ENCODE data around the gene ZNF710. TPM values are rescaled to one million over a fixed set of nuclear protein-coding genes. Genes with fewer than 3 reads are reported as not detected.

The ZNF710 gene
- total RNA-seq, 4 donors from 2014 or later: 8.9 to 17.2 (median 11.5) TPM

- H3K27ac ChIP-seq: no peak overlapping the region
- peaks cover 19 to 24% of the 10 kb centered on the region in 2 donors for H3K36me3 ChIP-seq
- H3K4me3 ChIP-seq (replicated peaks in 1 of 3): no peak overlapping the region
- TF ChIP-seq POLR2A (IDR thresholded peaks at IDR 0.05): no peak
- TF ChIP-seq, protein P1, sequence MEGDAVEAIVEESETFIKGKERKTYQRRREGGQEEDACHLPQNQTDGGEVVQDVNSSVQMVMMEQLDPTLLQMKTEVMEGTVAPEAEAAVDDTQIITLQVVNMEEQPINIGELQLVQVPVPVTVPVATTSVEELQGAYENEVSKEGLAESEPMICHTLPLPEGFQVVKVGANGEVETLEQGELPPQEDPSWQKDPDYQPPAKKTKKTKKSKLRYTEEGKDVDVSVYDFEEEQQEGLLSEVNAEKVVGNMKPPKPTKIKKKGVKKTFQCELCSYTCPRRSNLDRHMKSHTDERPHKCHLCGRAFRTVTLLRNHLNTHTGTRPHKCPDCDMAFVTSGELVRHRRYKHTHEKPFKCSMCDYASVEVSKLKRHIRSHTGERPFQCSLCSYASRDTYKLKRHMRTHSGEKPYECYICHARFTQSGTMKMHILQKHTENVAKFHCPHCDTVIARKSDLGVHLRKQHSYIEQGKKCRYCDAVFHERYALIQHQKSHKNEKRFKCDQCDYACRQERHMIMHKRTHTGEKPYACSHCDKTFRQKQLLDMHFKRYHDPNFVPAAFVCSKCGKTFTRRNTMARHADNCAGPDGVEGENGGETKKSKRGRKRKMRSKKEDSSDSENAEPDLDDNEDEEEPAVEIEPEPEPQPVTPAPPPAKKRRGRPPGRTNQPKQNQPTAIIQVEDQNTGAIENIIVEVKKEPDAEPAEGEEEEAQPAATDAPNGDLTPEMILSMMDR (IDR thresholded peaks at IDR 0.05): no peak
- no peak for DNase-seq
- H3K9me3 ChIP-seq: no peaks in the 10 kb centered on the region
- no peaks in the 10 kb centered on the region for H3K27me3 ChIP-seq
- WGBS, 2 donors: 86 to 90% methylated on average over 20 of the region's 20 CpGs
- intact Hi-C loops (cut with DNase I): loop anchor here (10.0 kb wide), 1 partner anchor 323 kb away; no protein-coding TSS in a partner anchor
- no peaks in the 10 kb centered on the region for H3K4me1 ChIP-seq
Measured at GRCh38 chr15:90087454-90088154, 86.5 kb downstream of the ZNF710 start.

- H3K36me3 ChIP-seq: peaks cover 5 to 10% of the 10 kb centered on the region in 2 donors
- H3K27ac ChIP-seq: no peak overlapping the region
- DNase-seq: no peak
- 87 to 96% methylated on average over 7 to 9 of the region's 11 CpGs for WGBS, 2 donors
- TF ChIP-seq, protein P1 (IDR thresholded peaks at IDR 0.05): no peak
- no peak for TF ChIP-seq POLR2A (IDR thresholded peaks at IDR 0.05)
- H3K9me3 ChIP-seq: no peaks in the 10 kb centered on the region
- H3K27me3 ChIP-seq: no peaks in the 10 kb centered on the region
- peaks cover under 1 to 7% of the 10 kb centered on the region in 2 donors for H3K4me1 ChIP-seq
- intact Hi-C loops (cut with DNase I): no loop called here
- no peak overlapping the region for H3K4me3 ChIP-seq (replicated peaks in 1 of 3)
Measured at GRCh38 chr15:90090226-90090848, 89.2 kb downstream of the ZNF710 start.

GRCh38 chr15:90091156-90091931 lies 90.2 kb downstream of the ZNF710 start:
- intact Hi-C loops (cut with DNase I): no loop called here
- Histone ChIP-seq H3K4me1 (peaks cover 8 to 12% of the 10 kb centered on the region in 2 donors), H3K27ac (no peak overlapping the region), H3K9me3 (no peaks in the 10 kb centered on the region), H3K27me3 (no peaks in the 10 kb centered on the region), H3K36me3 (peaks cover 5 to 10% of the 10 kb centered on the region in 2 donors), H3K4me3 (replicated peaks in 1 of 3) (no peak overlapping the region)
- TF ChIP-seq, protein P1 (IDR thresholded peaks at IDR 0.05): no peak
- TF ChIP-seq POLR2A (IDR thresholded peaks at IDR 0.05): no peak
- 84 to 93% methylated on average over 14 to 17 of the region's 17 CpGs for WGBS, 2 donors
- no peak for DNase-seq

GRCh38 chr15:90095521-90095959 lies 94.4 kb downstream of the ZNF710 start:
- Histone ChIP-seq H3K27ac (peak overlapping the region; percentile 47 to 61 (median 48)), H3K27me3 (no peaks in the 10 kb centered on the region), H3K4me3 (replicated peaks in 1 of 3) (no peak overlapping the region), H3K36me3 (no peaks in the 10 kb centered on the region), H3K9me3 (no peaks in the 10 kb centered on the region), H3K4me1 (peaks cover 18 to 31% of the 10 kb centered on the region in 2 donors)
- DNase-seq: peak; percentile 58 to 60
- no peak for TF ChIP-seq POLR2A (IDR thresholded peaks at IDR 0.05)
- TF ChIP-seq, protein P1 (IDR thresholded peaks at IDR 0.05): peak in 1 of 6 experiments; percentile 4
- intact Hi-C loops (cut with DNase I): no loop called here
- WGBS, 2 donors: 19 to 45% methylated on average over 3 of the region's 3 CpGs
